Dendritic cell treated with granulocyte-macrophage colony-stimulating factor and Interleukin-4, amounts not matched to agents 40 ng/mL and 50 ng/mL, for 4 days (primary cell): Measurements from ENCODE around the gene SELENBP1.

Experiments
- H3K27ac Mint-ChIP-seq: one replicate; pipeline ENCODE4 v1.8.0; 2022; ENCODE audit warnings: mild to moderate bottlenecking, mixed read lengths
- H3K27me3 Mint-ChIP-seq: one replicate; pipeline ENCODE4 v1.8.0; 2022; ENCODE audit warnings: mild to moderate bottlenecking, mixed read lengths
- H3K36me3 Mint-ChIP-seq: one replicate; pipeline ENCODE4 v1.8.0; 2022; ENCODE audit warnings: low read depth, mixed read lengths
- H3K4me1 Mint-ChIP-seq: one replicate; pipeline ENCODE4 v1.8.0; 2022; ENCODE audit warnings: low read depth, mixed read lengths
- H3K4me3 Mint-ChIP-seq: one replicate; pipeline ENCODE4 v1.8.0; 2022; ENCODE audit warnings: mild to moderate bottlenecking, moderate library complexity, mixed read lengths
- H3K9me3 Mint-ChIP-seq: one replicate; pipeline ENCODE4 v1.8.0; 2022; ENCODE audit warnings: mixed read lengths
- intact Hi-C: fragments of 100-400 bp; cut with micrococcal nuclease; formaldehyde crosslinking; loops from one replicate; pipeline ENCODE4 v1.15.0; 2022

SELENBP1 gene

GRCh38 chr1:151344291-151344690, 28.2 kb downstream of the SELENBP1 start:
- H3K36me3 Mint-ChIP-seq, result peaks cover 66% of the 10 kb centered on the region
- intact Hi-C loops, result no loop called here
- no peak overlapping the region for H3K4me3 Mint-ChIP-seq
- peak overlapping the region; percentile 67 for H3K27ac Mint-ChIP-seq
- H3K4me1 Mint-ChIP-seq, result peaks cover 69% of the 10 kb centered on the region
- H3K9me3 Mint-ChIP-seq, result no peaks in the 10 kb centered on the region
- H3K27me3 Mint-ChIP-seq, result no peaks in the 10 kb centered on the region

GRCh38 chr1:151343587-151343986, 28.9 kb downstream of the SELENBP1 start:
- H3K4me1 Mint-ChIP-seq, result peaks cover 69% of the 10 kb centered on the region

GRCh38 chr1:151342569-151342968, 29.9 kb downstream of the SELENBP1 start:
- Mint-ChIP-seq H3K4me1 (peaks cover 59% of the 10 kb centered on the region), H3K36me3 (peaks cover 73% of the 10 kb centered on the region), H3K27me3 (no peaks in the 10 kb centered on the region), H3K9me3 (no peaks in the 10 kb centered on the region), H3K27ac (peak overlapping the region; percentile 67), H3K4me3 (no peak overlapping the region)
- intact Hi-C loops, result no loop called here

More at GRCh38 chr1:151343587-151343986, 28.9 kb downstream of the SELENBP1 start:
- H3K4me3 Mint-ChIP-seq, result no peak overlapping the region
- H3K36me3 Mint-ChIP-seq, result peaks cover 71% of the 10 kb centered on the region
- no peaks in the 10 kb centered on the region for H3K9me3 Mint-ChIP-seq
- H3K27ac Mint-ChIP-seq, result peak overlapping the region; percentile 67
- intact Hi-C loops, result no loop called here
- no peaks in the 10 kb centered on the region for H3K27me3 Mint-ChIP-seq

GRCh38 chr1:151342021-151342420, 30.5 kb downstream of the SELENBP1 start:
- intact Hi-C loops, result no loop called here
- Mint-ChIP-seq H3K36me3 (peaks cover 68% of the 10 kb centered on the region), H3K4me1 (peaks cover 55% of the 10 kb centered on the region), H3K27ac (peak overlapping the region; percentile 67), H3K9me3 (no peaks in the 10 kb centered on the region), H3K4me3 (no peak overlapping the region), H3K27me3 (no peaks in the 10 kb centered on the region)

DNA sequence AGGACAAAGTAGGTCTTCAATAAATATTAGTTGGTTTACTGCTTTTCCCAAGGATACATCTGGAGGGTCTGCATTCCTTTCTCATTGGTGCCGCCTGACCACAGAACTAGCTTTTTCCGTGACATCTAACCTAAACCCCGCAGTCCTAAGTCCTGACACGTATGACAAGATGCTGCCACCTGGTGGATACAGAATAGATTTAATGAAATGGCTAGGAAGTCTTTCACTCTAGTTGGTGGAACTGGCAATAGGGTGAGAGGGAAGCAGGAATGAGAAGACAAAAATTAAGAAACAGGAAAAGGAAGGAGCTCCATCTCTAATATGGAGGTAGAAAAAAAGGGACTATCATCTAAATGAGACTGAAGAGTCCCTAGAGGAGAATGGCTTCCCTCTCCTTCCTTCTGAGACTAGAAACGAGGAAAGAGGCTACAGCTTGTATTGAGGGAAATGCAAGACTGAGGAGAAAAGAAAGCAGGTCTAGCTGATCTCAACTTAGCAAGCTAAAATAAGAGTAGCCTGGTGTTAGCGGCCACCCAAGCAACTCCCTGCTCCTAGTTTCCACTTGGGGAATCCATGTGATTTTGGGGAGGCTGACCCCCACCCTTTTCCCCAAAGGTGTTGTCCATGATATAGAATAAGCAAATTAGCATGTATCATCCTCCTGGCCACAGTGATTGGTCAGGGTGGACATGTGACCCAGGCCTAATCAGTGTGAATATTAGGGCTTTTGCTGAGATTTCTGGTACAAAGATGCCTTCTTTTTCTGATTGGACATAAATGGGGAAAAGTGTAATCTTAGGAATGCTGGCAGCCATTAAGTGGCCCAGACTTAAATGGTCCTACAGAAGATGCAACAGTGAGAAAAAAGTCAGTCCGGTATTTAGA, 31.4 kb downstream of the SELENBP1 start:
- peaks cover 59% of the 10 kb centered on the region for H3K36me3 Mint-ChIP-seq
- peak overlapping the region; percentile 67 for H3K27ac Mint-ChIP-seq
- H3K4me1 Mint-ChIP-seq, result peaks cover 57% of the 10 kb centered on the region
- H3K4me3 Mint-ChIP-seq, result no peak overlapping the region
- H3K9me3 Mint-ChIP-seq, result no peaks in the 10 kb centered on the region
- intact Hi-C loops, result loop anchor here (2.0 kb wide), 1 partner anchor 40 kb away; no protein-coding TSS in a partner anchor
- no peaks in the 10 kb centered on the region for H3K27me3 Mint-ChIP-seq

GRCh38 chr1:151336556-151336955, 35.9 kb downstream of the SELENBP1 start:
- H3K27me3 Mint-ChIP-seq, result no peaks in the 10 kb centered on the region
- peaks cover 14% of the 10 kb centered on the region for H3K36me3 Mint-ChIP-seq
- peaks cover 13% of the 10 kb centered on the region for H3K4me1 Mint-ChIP-seq
- no peaks in the 10 kb centered on the region for H3K9me3 Mint-ChIP-seq
- no peak overlapping the region for H3K27ac Mint-ChIP-seq
- no peak overlapping the region for H3K4me3 Mint-ChIP-seq
- intact Hi-C loops, result no loop called here

DNA sequence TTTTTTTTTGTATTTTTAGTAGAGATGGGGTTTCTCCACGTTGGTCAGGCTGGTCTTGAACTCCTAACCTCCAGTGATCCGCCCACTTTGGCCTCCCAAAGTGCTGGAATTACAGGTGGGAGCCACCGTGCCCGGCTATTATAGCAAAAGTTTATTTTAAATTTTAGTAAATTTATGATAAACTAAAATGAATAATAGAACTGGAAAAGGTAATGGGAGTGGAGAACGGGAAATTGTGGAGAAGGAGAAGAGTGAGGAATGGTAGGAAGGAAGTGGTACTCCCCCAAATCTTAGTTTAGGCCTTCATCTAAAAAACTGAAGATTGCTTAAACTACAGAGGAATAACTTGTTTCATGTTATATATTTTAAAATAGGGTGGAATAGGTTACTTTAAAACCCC, 37.7 kb downstream of the SELENBP1 start:
- peaks cover 9% of the 10 kb centered on the region for H3K36me3 Mint-ChIP-seq
- H3K27me3 Mint-ChIP-seq, result no peaks in the 10 kb centered on the region
- no peaks in the 10 kb centered on the region for H3K9me3 Mint-ChIP-seq
- no peak overlapping the region for H3K27ac Mint-ChIP-seq
- intact Hi-C loops, result no loop called here
- no peak overlapping the region for H3K4me3 Mint-ChIP-seq
- H3K4me1 Mint-ChIP-seq, result peaks cover 7% of the 10 kb centered on the region

DNA sequence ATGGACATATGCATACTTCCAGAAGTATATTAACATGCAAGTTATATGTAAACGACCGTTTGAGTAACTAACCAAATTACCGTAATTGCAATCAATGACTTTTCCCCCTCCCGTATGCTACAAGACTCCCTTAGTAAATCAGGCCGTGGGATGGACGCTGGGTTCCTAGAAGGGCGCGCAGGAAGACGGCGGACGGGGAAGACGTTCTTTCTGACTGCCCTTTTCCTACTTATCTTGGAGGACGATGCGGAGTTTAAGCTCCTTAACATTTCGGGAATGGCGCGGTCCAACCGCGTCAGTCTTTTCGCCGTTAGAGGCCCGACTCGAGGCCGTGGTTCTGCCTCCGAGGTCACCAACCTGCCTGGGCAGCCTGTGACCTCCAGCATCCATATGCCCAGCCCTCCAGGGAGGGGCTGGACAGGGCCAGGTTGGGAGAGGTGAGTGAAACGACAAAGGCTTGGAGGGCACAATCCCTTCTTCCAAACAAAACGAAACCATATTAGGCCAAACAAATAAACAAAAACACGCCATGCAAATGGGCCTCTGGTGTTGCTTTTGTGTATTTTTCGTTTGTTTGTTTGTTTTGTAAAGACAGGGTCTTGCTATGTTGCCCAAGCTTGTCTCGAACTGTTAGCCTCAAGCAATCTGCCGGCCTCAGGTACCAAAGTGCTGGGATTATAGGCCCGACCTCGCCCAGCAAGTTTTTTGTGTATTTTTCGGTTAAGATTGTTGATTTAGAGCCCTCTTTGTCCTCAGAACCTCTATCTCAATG, 44.4 kb downstream of the SELENBP1 start:
- Mint-ChIP-seq H3K36me3 (peaks cover 46% of the 10 kb centered on the region), H3K4me1 (peaks cover 43% of the 10 kb centered on the region), H3K27me3 (no peaks in the 10 kb centered on the region), H3K4me3 (peak overlapping the region; percentile 90), H3K27ac (peak overlapping the region; percentile 90), H3K9me3 (no peaks in the 10 kb centered on the region)
- intact Hi-C loops, result loop anchor here (1.0 to 2.0 kb wide), 4 partner anchors 17 to 71 kb away; partner anchors contain the start of genes PSMB4, RFX5 and ZNF687

DNA sequence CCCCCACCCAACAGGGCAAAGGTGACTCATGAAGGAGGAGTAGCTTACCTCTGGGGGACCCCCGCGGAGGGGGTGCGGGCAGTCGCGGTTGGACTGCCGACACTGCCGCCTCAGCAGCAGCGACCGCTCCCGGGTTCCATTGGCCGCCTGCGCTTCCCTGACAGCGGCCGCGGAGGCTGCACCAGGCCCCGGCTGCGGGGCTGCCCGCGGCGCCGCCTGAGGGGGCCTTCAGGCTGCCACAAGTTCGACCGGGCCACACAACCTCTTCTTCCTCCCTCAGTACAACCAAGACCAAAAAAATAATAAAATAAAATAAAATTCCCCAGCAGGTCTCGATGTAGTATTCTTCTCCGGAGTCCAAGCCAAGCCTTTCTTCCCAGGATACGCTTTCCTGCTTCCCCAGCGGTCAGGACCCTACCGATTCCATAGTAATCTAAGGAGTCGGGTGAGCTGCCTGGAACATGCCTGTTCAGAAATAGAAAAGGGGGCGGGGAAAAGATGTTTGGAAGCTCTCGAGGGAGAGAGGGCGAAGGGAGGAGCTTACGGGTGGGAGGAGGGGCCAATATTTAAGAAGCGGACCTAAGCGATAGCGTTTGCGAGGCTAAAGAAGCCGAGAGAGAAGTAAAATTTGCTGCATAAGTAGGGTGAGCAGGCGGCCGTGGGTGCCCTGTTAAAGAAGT, 45.1 kb downstream of the SELENBP1 start, which contains the start of gene PI4KB:
Gene PI4KB (minus strand): TSS at position 194 of the 680 bp plus-strand sequence. CDS start 10,935 bp downstream, outside the sequence.
- H3K27ac Mint-ChIP-seq, result peak within 1 kb of the TSS; percentile 90
- no peaks in the 10 kb centered on the region for H3K9me3 Mint-ChIP-seq
- peak within 1 kb of the TSS; percentile 90 for H3K4me3 Mint-ChIP-seq
- peaks cover 48% of the 10 kb centered on the region for H3K4me1 Mint-ChIP-seq
- intact Hi-C loops, result loop anchor here (1.0 to 2.0 kb wide), 4 partner anchors 16 to 72 kb away; partner anchors contain the start of genes PSMB4, RFX5 and ZNF687
- H3K27me3 Mint-ChIP-seq, result no peaks in the 10 kb centered on the region
- peaks cover 54% of the 10 kb centered on the region for H3K36me3 Mint-ChIP-seq

- no peaks in the 10 kb centered on the region for H3K27me3 Mint-ChIP-seq
- peak overlapping the region; percentile 90 for H3K27ac Mint-ChIP-seq
- no peaks in the 10 kb centered on the region for H3K9me3 Mint-ChIP-seq
- H3K4me3 Mint-ChIP-seq, result peak overlapping the region; percentile 90
- H3K4me1 Mint-ChIP-seq, result peaks cover 53% of the 10 kb centered on the region
- peaks cover 60% of the 10 kb centered on the region for H3K36me3 Mint-ChIP-seq
- intact Hi-C loops, result loop anchor here (1.0 to 2.0 kb wide), 4 partner anchors 15 to 73 kb away; partner anchors contain the start of genes PSMB4, RFX5 and ZNF687
Measured at GRCh38 chr1:151326619-151327222, 45.8 kb downstream of the SELENBP1 start.

DNA sequence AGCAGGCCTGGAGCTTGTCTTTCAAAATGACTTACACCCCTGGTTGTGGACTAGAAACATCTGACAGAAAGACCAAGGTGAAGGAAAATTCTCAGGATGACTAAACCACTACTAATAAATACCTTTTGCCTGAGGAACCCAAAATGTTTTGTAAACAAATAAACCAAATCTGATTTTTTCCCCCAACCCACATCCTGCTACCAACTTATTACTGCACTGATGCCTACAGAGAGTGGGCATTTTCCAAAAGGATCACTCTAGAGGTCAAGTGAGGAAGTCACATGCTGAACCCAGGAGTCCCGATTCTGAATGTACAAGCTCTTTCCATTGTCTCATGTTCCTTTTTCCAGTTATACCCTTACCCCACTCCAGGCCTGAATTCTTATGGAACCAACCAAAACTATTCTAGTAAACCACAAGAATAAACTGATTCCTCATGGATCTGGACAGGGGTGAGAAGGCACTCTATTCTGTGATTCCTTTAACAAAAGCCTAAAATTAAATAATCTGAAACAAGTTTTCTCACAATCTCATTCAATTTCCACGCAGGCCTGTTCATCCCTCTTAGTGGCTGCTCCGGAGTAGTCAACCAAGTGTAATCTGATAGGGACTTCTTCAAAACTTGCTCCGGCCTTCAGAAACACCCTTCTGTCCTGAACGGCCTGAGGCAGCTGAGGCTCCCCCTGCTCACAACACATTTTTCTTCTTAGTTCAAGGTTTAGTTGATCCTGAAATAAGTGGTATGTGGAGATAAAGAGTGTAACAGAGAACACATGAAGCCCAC, 46.7 kb downstream of the SELENBP1 start:
- H3K36me3 Mint-ChIP-seq, result peaks cover 69% of the 10 kb centered on the region
- H3K9me3 Mint-ChIP-seq, result no peaks in the 10 kb centered on the region
- peak overlapping the region; percentile 90 for H3K27ac Mint-ChIP-seq
- H3K4me1 Mint-ChIP-seq, result peaks cover 56% of the 10 kb centered on the region
- intact Hi-C loops, result loop anchor here (2.0 kb wide), 2 partner anchors 21 to 43 kb away; partner anchors contain the start of genes RFX5 and ZNF687
- no peaks in the 10 kb centered on the region for H3K27me3 Mint-ChIP-seq
- H3K4me3 Mint-ChIP-seq, result peak overlapping the region; percentile 90

DNA sequence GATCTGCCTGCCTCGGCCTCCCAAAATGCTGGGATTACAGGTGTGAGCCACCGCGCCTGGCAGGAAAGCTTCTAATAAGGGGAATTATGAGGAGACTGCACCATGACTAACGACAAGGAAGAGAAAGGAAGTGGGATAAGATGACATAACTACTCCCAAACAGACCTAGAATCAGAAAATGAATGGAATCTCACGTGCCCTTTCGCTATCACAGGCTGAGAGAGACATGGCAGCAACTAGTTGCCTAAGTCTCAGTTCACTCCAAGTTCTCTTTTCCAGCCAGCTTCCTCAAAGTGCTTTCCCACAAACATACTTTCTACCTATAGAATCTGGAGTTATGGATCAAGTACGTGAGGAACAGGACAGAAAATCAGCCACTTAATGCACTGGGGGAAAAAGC, 47.3 kb downstream of the SELENBP1 start:
- intact Hi-C loops, result no loop called here
- Mint-ChIP-seq H3K9me3 (no peaks in the 10 kb centered on the region), H3K27ac (peak overlapping the region; percentile 90), H3K36me3 (peaks cover 75% of the 10 kb centered on the region), H3K4me1 (peaks cover 62% of the 10 kb centered on the region), H3K27me3 (no peaks in the 10 kb centered on the region), H3K4me3 (peak overlapping the region; percentile 90)
